ENCODE data around the gene CIAPIN1. TPM values are rescaled to one million over a fixed set of nuclear protein-coding genes. Genes with fewer than 3 reads are reported as not detected.
A peak's percentile ranks its signal among the peaks of the same experiment; 100 is the strongest.

Gene CIAPIN1
- total and polyA plus RNA-seq, 8 donors, result 48.6 to 87.7 (median 74.6) TPM

DNA sequence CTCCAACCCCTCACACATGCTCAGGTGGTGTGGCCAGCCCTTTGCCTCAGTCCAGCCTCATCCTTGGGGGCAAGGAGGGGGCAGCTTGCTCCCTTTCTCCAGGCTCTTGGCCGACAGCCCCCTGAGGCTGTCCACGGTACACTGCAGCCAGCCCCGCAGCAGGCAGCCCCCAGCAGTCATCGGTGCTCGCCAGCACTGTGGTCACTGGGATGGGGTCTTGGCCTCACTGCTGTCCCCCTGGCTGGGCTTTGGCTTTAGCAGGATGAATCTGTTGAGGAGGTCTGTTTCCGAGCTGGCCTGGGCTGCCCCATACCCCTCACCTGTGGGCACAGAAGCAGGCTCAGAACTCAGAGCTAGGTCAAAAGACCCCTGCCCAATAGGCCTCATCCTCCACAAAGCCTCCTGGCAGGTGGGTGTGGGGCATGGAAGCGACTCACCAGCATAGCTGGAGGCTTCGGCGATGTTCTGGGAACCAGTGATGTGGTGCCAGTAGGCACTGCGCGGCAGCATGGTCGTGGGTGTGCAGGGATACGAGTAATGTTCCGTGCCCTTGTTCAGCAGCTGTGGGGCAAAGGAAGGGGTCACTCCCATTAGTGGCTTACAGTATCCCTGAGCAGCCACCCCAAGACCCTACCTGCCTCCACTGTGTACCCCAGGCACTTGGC is 26.1 kb upstream of the CIAPIN1 start:
- Histone ChIP-seq H3K9me3 (no peaks in the 10 kb centered on the region), H3K27ac (no peak overlapping the region), H3K27me3 (no peaks in the 10 kb centered on the region), H3K4me1 (peaks cover 31 to 56% of the 10 kb centered on the region in 2 donors), H3K4me3 (no peak overlapping the region), H3K36me3 (peaks cover 0 to 68% of the 10 kb centered on the region in 2 donors)
- intact Hi-C loops (cut with DNase I), result no loop called here
- ATAC-seq, result no peak
- no peak for DNase-seq
- TF ChIP-seq, protein P1, sequence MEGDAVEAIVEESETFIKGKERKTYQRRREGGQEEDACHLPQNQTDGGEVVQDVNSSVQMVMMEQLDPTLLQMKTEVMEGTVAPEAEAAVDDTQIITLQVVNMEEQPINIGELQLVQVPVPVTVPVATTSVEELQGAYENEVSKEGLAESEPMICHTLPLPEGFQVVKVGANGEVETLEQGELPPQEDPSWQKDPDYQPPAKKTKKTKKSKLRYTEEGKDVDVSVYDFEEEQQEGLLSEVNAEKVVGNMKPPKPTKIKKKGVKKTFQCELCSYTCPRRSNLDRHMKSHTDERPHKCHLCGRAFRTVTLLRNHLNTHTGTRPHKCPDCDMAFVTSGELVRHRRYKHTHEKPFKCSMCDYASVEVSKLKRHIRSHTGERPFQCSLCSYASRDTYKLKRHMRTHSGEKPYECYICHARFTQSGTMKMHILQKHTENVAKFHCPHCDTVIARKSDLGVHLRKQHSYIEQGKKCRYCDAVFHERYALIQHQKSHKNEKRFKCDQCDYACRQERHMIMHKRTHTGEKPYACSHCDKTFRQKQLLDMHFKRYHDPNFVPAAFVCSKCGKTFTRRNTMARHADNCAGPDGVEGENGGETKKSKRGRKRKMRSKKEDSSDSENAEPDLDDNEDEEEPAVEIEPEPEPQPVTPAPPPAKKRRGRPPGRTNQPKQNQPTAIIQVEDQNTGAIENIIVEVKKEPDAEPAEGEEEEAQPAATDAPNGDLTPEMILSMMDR (IDR thresholded peaks at IDR 0.05), result no peak

DNA sequence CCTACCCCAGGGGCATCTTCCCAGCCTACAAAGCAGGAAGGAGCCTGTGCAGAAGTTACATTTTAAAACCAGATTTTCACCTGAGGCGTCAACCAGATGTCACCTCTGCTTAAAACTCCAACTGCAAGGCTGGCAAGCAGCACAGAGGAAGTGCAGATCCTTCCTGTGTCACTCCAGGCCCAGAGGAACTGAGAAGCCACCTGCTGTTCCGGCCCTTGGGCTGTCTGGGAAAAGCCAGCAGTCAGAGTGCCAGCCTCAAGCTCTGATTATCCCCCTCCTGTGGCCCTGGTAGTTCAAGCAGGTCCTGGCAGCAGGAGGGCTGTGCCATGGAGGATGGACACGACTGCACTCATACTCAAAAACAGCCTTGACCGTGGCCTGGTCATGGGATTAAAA is 25.5 kb upstream of the CIAPIN1 start:
- Histone ChIP-seq H3K27ac (no peak overlapping the region), H3K9me3 (no peaks in the 10 kb centered on the region), H3K36me3 (peaks cover 0 to 74% of the 10 kb centered on the region in 2 donors), H3K27me3 (no peaks in the 10 kb centered on the region), H3K4me1 (peaks cover 25 to 50% of the 10 kb centered on the region in 2 donors), H3K4me3 (no peak overlapping the region)
- TF ChIP-seq, protein P1 (IDR thresholded peaks at IDR 0.05), result no peak
- intact Hi-C loops (cut with DNase I), result no loop called here
- ATAC-seq (no peak), DNase-seq (no peak)

DNA sequence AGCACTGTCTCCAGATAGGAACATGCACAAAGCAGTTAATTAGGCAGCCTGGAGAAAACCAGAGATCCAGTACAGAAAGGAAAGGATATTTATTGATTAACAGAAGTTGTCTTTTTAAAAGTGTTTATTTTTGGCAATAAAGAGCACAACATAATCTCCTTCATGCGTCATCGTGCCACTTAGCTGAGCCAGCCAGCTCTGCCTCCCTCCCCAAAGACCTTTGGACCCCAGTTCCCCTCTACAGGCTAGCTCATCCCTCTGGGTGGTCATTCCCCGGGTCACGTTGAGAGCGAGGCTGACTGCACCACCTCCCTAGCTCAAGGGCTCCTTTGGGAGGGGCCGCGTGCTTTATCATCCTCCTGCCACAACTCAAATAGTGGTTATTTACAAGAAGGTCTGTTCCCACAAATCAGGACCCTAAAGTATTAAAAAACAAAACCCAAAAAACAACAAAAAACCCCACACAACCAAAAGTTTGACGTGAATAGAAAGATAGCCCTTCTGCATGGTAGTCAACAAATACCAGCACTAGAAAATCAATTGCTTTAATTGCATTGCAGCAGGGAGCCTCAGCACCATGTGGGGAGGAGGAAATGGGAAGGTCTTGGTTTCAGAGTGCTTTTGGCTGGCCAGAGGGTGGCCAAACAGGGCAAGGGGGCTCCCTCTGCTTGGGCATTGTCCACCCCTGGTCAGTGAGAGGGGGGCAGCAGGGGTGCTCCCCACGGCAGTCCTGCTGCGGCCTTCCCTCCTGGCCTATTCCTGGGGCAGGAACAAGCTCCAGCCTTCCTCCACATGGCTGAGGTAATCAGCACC is 24.9 kb upstream of the CIAPIN1 start:
- DNase-seq (no peak), ATAC-seq (no peak)
- H3K4me3 ChIP-seq, result no peak overlapping the region
- TF ChIP-seq, protein P1 (IDR thresholded peaks at IDR 0.05), result no peak
- H3K36me3 ChIP-seq, result peaks cover 0 to 80% of the 10 kb centered on the region in 2 donors
- H3K4me1 ChIP-seq, result peaks cover 19 to 47% of the 10 kb centered on the region in 2 donors
- H3K9me3 ChIP-seq, result no peaks in the 10 kb centered on the region
- H3K27ac ChIP-seq, result peak overlapping the region in 1 of 2 donors; percentile 23
- intact Hi-C loops (cut with DNase I), result no loop called here
- H3K27me3 ChIP-seq, result no peaks in the 10 kb centered on the region

DNA sequence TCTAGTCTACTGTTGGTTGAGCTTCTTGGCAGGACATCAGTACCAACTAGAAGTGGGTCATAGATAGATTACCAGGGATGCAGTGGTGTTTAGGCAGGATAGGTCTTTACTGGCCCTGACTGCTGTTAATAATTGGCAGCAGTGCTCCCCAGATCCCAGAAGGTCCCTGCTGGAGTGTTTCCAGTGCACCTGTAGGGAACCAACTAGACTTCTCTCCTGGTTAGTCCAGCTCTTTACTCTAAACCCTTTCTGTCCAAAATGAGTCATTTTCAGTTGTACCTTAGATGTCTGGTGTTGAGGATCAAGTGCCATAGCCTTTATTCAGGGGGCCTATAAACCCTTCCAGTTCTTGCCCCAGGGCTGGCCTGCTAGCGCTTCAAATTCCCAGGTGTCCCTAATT is 24.0 kb upstream of the CIAPIN1 start:
- Histone ChIP-seq H3K27me3 (no peaks in the 10 kb centered on the region), H3K4me1 (peaks cover 14 to 39% of the 10 kb centered on the region in 2 donors), H3K27ac (peak overlapping the region; percentile 27 to 58), H3K9me3 (no peaks in the 10 kb centered on the region), H3K36me3 (peaks cover 0 to 89% of the 10 kb centered on the region in 2 donors), H3K4me3 (no peak overlapping the region)
- TF ChIP-seq, protein P1 (IDR thresholded peaks at IDR 0.05), result no peak
- ATAC-seq, result peak; percentile 6
- no peak for DNase-seq
- intact Hi-C loops (cut with DNase I), result no loop called here

DNA sequence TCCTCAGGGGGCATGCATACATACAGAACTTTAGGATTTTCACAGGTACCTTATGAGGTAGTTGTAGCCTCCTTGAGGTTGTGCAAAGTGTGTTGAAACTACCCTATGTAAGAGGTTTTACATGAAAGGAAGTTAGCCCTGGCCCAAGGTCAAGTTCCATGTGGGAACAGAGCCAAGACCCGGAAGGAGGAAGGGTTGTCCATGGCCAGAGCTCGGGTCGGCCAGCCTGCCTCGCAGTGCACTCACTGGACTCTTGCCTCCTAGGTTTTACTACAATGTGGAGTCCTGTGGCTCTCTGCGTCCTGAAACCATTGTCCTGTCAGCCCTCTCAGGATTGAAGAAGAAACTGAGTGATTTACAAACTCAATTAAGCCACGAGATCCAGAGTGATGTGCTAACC is 23.5 kb upstream of the CIAPIN1 start:
- Histone ChIP-seq H3K9me3 (no peaks in the 10 kb centered on the region), H3K36me3 (peaks cover 0 to 94% of the 10 kb centered on the region in 2 donors), H3K4me3 (no peak overlapping the region), H3K27ac (peak overlapping the region; percentile 27 to 58), H3K27me3 (no peaks in the 10 kb centered on the region), H3K4me1 (peaks cover 9 to 38% of the 10 kb centered on the region in 2 donors)
- ATAC-seq, result peak; percentile 71
- TF ChIP-seq, protein P1 (IDR thresholded peaks at IDR 0.05), result no peak
- peak in 1 of 4 donors; percentile 75 for DNase-seq
- intact Hi-C loops (cut with DNase I), result no loop called here

All from left lung (tissue), 10 donors.